UCSD-AML1 (cell line): ENCODE data around the gene APOBEC2.

ENCODE experiments used
- DNase-seq: peaks from one replicate; lab custom pipeline; 2025; ENCODE audit not compliant: unreplicated experiment; lab: John Stamatoyannopoulos, UW

The APOBEC2 gene

DNA sequence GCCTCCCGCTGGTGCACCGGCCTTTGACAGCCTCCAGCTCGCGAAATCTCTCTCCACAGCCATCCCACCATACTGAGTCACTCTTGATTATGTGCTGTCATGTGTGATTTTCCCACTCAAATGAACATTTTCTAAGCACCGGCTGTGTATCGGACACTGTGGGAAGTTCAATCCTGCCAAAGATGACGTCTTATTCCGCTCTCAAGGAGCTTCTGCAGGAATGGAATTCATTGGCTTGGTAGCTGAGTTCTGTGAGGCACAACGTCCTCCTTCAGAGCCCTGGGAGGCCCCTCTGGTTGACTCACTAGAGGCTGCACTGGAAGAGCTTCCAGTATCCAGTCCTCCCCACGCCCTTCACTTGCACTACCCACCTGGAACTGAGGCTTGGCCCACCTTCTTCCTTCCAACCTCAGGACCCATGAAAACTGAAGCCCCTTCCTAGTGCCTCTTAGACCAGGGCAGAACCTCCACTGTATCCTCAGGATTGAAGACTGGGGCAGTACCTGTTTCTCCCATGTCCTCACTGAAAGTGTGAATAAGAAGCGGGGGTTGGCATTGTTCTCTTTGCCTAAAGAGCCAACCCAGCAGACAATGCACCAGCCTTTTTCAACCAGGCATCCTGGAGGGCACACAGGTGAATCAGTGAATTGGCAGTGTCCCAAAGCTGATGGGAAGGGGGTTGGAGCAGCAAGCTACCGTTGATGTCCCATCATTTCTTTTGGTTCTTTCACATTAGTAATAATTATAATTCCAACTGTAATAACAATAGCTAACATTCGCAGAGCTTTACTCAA, 15.7 kb upstream of the APOBEC2 start:
- no peak for DNase-seq

DNA sequence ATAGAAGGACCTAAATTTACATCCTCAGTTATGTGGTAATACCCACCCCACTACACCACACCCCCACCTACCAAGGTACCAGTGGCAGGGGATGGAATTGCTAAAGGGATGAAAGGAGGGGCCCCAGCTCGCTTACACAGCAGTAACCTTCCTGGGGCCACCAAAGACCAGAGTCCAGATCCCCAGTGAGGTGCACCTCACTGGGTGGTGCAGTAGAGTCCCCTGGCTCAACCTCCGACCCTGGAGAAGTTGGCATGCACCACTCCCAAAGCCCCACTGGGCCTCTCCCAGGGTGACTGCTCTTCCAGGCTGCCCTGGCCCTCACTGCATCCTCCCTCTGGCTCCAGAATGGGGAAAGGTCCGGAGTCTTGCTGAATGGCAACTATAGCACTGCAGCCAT, 14.8 kb upstream of the APOBEC2 start:
- DNase-seq, result no peak

GRCh38 chr6:41039060-41039998, 13.7 kb upstream of the APOBEC2 start, which contains the start of gene UNC5CL:
Gene UNC5CL (minus strand): TSS chr6:41039221. CDS start chr6:41035074, 4,147 bp downstream.
- DNase-seq, result peak; percentile 42

- DNase-seq, result peak; percentile 43
These were observed 12.7 kb upstream of the APOBEC2 start for GRCh38 chr6:41040101-41040939.

GRCh38 chr6:41040940-41041536, 12.0 kb upstream of the APOBEC2 start:
- no peak for DNase-seq

- DNase-seq, result no peak
These were observed 10.6 kb upstream of the APOBEC2 start, which contains the start of gene TSPO2 for GRCh38 chr6:41042226-41043055. Gene TSPO2 (plus strand): TSS chr6:41042467. CDS start chr6:41042986, 519 bp downstream.

DNA sequence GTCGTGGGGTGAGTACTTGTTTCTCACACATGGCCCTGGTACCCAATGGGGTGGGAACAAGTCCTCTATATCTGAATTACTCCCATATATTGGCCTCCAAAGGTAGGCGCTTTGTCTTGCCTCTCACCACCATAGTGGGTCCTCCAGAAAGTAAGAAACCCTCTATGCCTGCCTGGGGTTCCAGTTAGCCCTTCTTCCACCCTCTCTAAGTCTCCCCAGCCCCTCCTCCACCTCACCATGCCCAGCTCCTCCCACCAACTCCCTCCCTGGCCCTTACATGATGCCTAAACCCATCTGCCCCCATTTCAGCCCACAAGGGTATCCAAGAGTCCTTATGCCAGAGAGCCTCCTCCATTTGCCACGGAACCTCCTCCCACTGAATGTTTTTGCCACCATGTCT, 9.9 kb upstream of the APOBEC2 start:
- no peak for DNase-seq

DNA sequence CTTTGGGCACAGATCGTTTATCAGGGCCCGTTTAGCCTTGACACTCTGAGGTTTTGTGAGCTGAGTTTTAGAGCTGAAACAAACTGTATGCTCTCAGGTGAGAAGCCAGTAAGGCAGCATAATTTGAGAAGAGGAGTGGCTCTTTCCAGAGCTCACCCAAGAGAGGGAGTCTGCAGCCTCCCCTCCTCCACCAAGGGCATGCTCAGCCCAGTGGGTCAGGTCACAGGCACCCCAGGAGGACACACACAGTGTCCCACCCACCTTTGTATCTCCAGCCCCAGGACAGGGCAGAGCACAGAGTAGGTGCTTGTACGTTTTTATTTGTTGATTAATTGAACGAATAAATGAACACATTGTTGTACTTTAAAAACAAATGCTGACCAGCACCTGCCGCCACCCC, 7.3 kb upstream of the APOBEC2 start:
- no peak for DNase-seq

- DNase-seq, result no peak
These were observed 6.9 kb upstream of the APOBEC2 start for GRCh38 chr6:41046084-41046483.

- no peak for DNase-seq
These were observed 5.7 kb upstream of the APOBEC2 start for GRCh38 chr6:41047306-41047705.

GRCh38 chr6:41047745-41048732, 5.0 kb upstream of the APOBEC2 start:
- DNase-seq, result no peak

DNA sequence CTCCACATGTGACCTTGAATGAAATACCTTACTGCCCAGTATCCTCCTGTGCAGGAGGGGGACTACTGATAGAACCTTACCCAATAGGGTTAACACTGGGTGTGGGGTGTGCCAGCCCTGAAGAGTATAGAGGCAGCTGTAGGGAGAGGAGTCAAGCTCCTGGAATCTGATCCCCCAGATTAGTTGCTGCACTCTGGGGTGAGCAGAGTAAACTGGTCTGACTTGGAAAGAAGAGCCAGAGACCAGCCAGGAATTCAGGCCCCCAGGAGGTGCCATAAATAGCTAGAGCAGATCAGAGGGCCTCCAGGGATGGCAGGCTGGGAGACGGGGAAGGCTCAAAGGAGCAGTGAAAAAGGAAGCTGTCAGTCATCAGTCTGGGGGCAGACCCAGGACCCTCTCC, 3.5 kb upstream of the APOBEC2 start:
- no peak for DNase-seq

- DNase-seq, result no peak
These were observed 3.0 kb upstream of the APOBEC2 start for GRCh38 chr6:41049955-41050354.

- DNase-seq, result no peak
These were observed 2.5 kb upstream of the APOBEC2 start for GRCh38 chr6:41050536-41050935.

- DNase-seq, result no peak
These were observed 1.1 kb upstream of the APOBEC2 start for GRCh38 chr6:41051873-41052272.

GRCh38 chr6:41054511-41054910, 1.5 kb downstream of the APOBEC2 start:
- DNase-seq, result no peak

- no peak for DNase-seq
These were observed 2.1 kb downstream of the APOBEC2 start for GRCh38 chr6:41055149-41055548.

DNA sequence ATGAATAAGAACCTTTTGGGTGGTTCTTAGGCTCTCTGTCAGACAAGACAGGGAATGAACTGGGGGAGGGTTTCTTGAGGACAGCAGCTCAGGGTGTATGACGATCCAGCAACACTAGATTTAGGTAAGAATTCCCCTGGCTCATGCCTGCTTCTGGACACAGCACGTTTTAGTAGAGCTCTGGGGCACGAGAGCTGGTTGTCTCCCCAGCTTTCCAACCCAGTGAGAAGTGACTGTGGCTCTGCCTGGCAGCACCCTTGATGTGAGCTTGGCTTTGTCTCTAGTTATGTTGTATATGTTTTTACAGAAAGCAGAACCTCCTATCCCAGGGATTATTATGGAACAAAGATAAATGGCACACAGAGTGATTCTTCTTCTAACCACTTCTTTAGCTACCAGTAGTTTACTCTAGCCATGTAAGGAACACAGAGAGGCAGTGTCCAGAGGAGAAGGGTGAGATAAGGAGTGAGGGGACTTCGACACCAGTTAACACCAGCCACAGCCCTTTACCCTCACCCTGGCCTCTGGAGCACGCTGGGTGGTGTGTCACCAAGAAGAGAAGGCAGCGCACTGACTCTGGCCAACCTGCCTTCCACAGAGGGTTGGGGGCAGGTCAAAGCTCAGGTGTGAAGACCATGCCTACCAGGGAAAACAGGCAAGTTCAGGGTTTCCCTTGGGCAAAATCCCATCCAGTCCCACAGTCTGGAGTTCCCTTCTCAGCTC, 3.9 kb downstream of the APOBEC2 start:
- DNase-seq, result no peak
